Adrenal gland (tissue), 12 donors: ENCODE measurements around the gene PSME4. TPM values are rescaled to one million over a fixed set of nuclear protein-coding genes. Genes with fewer than 3 reads are reported as not detected.

Experiments used
- DNase-seq, 7 donors: peaks; one replicate each; pipeline ENCODE4 v3.0.0-alpha.2; 2019 to 2020
- H3K27ac ChIP-seq, 5 donors: fragments of 200-600 bp; sonication (generic) in 4 of 5; 1 replicate in 3 of 5; 2 replicates in 2 of 5; pipeline versions ENCODE4 v1.5.1 to v1.8.0; 2016 to 2020; ENCODE audit warnings: mild to moderate bottlenecking in 1 of 5
- H3K27me3 ChIP-seq: fragments of 200-600 bp; 2 replicates; pipeline ENCODE4 v1.8.0; 2021
- H3K36me3 ChIP-seq, 2 donors: fragments of 200-600 bp; replicated peaks in 1 of 2; 1 replicate in 1 of 2; 2 replicates in 1 of 2; pipeline versions ENCODE4 v1.5.1 to v1.8.0; 2018 to 2022
- H3K4me1 ChIP-seq, 2 donors: fragments of 200-600 bp; replicated peaks in 1 of 2; 1 replicate in 1 of 2; 2 replicates in 1 of 2; pipeline versions ENCODE4 v1.5.1 to v1.8.0; 2018 to 2021
- H3K4me3 ChIP-seq, 4 donors: fragments of 200-600 bp; sonication (generic) in 3 of 4; one replicate each; pipeline ENCODE4 v1.5.1; 2016 to 2018
- H3K9me3 ChIP-seq, 3 donors: fragments of 200-600 bp; sonication (generic) in 1 of 3; replicated peaks in 1 of 3; 1 replicate in 2 of 3; 2 replicates in 1 of 3; pipeline versions ENCODE4 v1.5.1 to v1.8.0; 2016 to 2021
- CTCF ChIP-seq, 6 experiments: fragments of 450-650 bp in 4 of 6; fragments of 200-600 bp in 2 of 6; sonication (generic) in 1 of 6; IDR thresholded peaks; 1 replicate in 5 of 6; 2 replicates in 1 of 6; pipeline versions ENCODE4 v1.5.1 to v1.8.0; 2016 to 2021; ENCODE audit warnings: antibody characterized with exemption in 6 of 6, mild to moderate bottlenecking in 2 of 6, moderate library complexity in 1 of 6
- POLR2A ChIP-seq, 2 donors: fragments of 450-650 bp; IDR thresholded peaks; one replicate each; pipeline ENCODE4 v1.6.1; 2017; ENCODE audit warnings: antibody characterized with exemption in 2 of 2, mild to moderate bottlenecking in 2 of 2, moderate library complexity in 1 of 2
- WGBS, 4 donors: extraction: QIAGEN DNeasy Blood & Tissue Kit in 2 of 4; methylation state at CpG; one replicate each; pipeline versions ENCODE4 v1.1.5 to v1.1.7; 2013 to 2017; 5-methylcytosine and 5-hydroxymethylcytosine counted together
- intact Hi-C, 2 donors: fragments of 100-400 bp; cut with DNase I; formaldehyde crosslinking; loops; one replicate each; pipeline versions ENCODE4 v1.14.1 to v1.15.0; 2022 to 2023
- polyA plus RNA-seq, 3 donors: library from polyadenylated mRNA; stranded (reverse); fragments of 200-250 nt in 2 of 3; fragments of 350-450 nt in 1 of 3; fragmentation: Illumina TruSeq in 1 of 3; extraction: RNeasy Lipid Tissue Mini Kit (QIAGEN cat#74804) in 1 of 3; gene quantifications; one replicate each; pipeline ENCODE4 v1.2.3, GENCODE V29; 2013 to 2014
- total RNA-seq, 9 donors: library from RNA; depleted of rRNA in 4 of 9; stranded (reverse); fragments of >200 nt in 4 of 9; fragments of 120-200 nt in 1 of 9; fragmentation: NEBNext Ultra II Directional in 1 of 9; extraction: Animal tissue kit (Norgen Biotek cat#: 25700) in 1 of 9; gene quantifications; one replicate each; pipeline versions ENCODE4 v1.1.0 to v1.2.4, GENCODE V29; 2013 to 2023
- donor health status: healthy with polysubstance abuse.
- donor health status: Bipolar disorder and iron deficiency.
- donor health status: DM: yes; HTN: yes; CAD: no.
- donor health status: DM: no; HTN: no; CAD: no.
- donor health status: DM: no; HTN: no; CAD: no.
- donor health status: DM: yes; HTN: yes; CAD: no.

The PSME4 gene
- total and polyA plus RNA-seq, 12 donors, result 23.9 to 54.9 (median 41.9) TPM

GRCh38 chr2:54000122-54000521 lies 29.3 kb upstream of the PSME4 start:
- TF ChIP-seq CTCF (IDR thresholded peaks at IDR 0.05) (no peak), POLR2A (IDR thresholded peaks at IDR 0.05) (no peak)
- no peak for DNase-seq
- no peaks in the 10 kb centered on the region for H3K27me3 ChIP-seq
- no peaks in the 10 kb centered on the region for H3K4me1 ChIP-seq
- WGBS, 4 donors, result 71 to 87% (median 79%) methylated on average over 1 of the region's 1 CpG
- no peak overlapping the region for H3K4me3 ChIP-seq
- H3K27ac ChIP-seq, result no peak overlapping the region
- H3K36me3 ChIP-seq, result no peaks in the 10 kb centered on the region
- no peaks in the 10 kb centered on the region for H3K9me3 ChIP-seq
- intact Hi-C loops, result no loop called here

- Histone ChIP-seq H3K27ac (no peak overlapping the region), H3K4me3 (no peak overlapping the region), H3K27me3 (no peaks in the 10 kb centered on the region), H3K4me1 (no peaks in the 10 kb centered on the region), H3K36me3 (no peaks in the 10 kb centered on the region), H3K9me3 (no peaks in the 10 kb centered on the region)
- intact Hi-C loops, result no loop called here
- DNase-seq, result no peak
- no peak for TF ChIP-seq CTCF (IDR thresholded peaks at IDR 0.05)
- no peak for TF ChIP-seq POLR2A (IDR thresholded peaks at IDR 0.05)
- 83 to 95% (median 85%) methylated on average over 3 of the region's 3 CpGs for WGBS, 4 donors
Observed at GRCh38 chr2:53998834-53999233, 28.0 kb upstream of the PSME4 start.

- TF ChIP-seq CTCF (IDR thresholded peaks at IDR 0.05) (no peak), POLR2A (IDR thresholded peaks at IDR 0.05) (no peak)
- intact Hi-C loops, result no loop called here
- H3K4me3 ChIP-seq, result no peak overlapping the region
- no peak for DNase-seq
- H3K36me3 ChIP-seq, result no peaks in the 10 kb centered on the region
- no peaks in the 10 kb centered on the region for H3K4me1 ChIP-seq
- H3K27me3 ChIP-seq, result no peaks in the 10 kb centered on the region
- no peaks in the 10 kb centered on the region for H3K9me3 ChIP-seq
- 76 to 84% (median 79%) methylated on average over 8 of the region's 8 CpGs for WGBS, 4 donors
- peak overlapping the region in 1 of 5 donors; percentile 32 for H3K27ac ChIP-seq
Observed at GRCh38 chr2:53994818-53995808, 24.3 kb upstream of the PSME4 start.

- Histone ChIP-seq H3K27me3 (no peaks in the 10 kb centered on the region), H3K4me1 (peaks cover 0 to 15% of the 10 kb centered on the region in 2 donors), H3K4me3 (no peak overlapping the region), H3K36me3 (no peaks in the 10 kb centered on the region), H3K27ac (no peak overlapping the region), H3K9me3 (no peaks in the 10 kb centered on the region)
- no peak for DNase-seq
- TF ChIP-seq POLR2A (IDR thresholded peaks at IDR 0.05), result no peak
- no peak for TF ChIP-seq CTCF (IDR thresholded peaks at IDR 0.05)
- intact Hi-C loops, result no loop called here
Observed at GRCh38 chr2:53991948-53992347, 21.2 kb upstream of the PSME4 start.
